COLO829 (cell line): ENCODE results near the gene SETD3.
A peak's percentile ranks its signal among the peaks of the same experiment; 100 is the strongest.

Source experiments
- DNase-seq: peaks from one replicate; pipeline ENCODE4 v3.0.0; 2012; ENCODE audit warnings: low spot score

Gene SETD3

GRCh38 chr14:99516871-99517642 lies 36.4 kb upstream of the SETD3 start:
- DNase-seq, result no peak

GRCh38 chr14:99516156-99516870 lies 35.7 kb upstream of the SETD3 start:
- no peak for DNase-seq

DNA sequence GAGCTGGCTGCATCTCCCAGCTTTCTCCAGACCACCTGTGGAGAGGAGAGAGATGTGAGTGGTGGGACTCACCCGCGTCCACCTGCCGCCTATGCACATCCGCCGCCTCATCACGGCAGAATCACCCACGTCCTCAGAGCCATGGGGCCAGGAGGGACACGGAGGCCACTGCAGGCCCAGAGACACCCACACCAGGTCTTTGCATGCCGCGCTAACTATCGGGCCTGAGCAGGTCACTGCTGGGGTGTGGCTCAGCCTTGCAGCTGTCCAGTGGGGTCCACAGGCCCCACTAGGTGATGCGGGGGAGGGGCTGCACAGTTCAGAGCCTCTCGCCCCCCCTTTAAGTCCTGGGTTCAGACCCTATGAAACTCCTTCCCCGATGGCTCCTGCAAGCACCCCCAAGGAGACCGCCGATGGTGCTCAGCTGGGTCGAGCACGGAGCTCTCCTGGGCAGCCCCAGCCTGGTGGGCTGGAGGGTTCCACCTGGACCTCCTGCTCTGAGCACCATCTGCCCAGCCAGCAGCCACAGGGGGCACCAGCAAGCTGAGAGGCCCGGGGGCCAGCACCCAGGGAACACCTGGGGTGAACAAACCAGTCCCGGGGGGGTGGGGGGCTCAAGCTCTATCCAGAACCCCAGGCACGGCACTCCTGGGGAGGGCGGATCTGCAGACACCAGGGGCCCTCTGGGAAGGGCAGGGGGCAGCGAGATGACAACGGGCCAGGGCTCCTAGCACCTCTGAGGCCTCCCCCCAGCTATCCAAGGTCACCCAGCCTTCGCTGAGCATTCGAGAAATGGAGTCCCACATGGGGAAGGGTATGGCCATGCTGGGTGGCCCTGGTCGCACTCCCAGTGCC lies 34.9 kb upstream of the SETD3 start:
- DNase-seq, result no peak

GRCh38 chr14:99514552-99515300 lies 34.1 kb upstream of the SETD3 start:
- DNase-seq, result no peak

DNA sequence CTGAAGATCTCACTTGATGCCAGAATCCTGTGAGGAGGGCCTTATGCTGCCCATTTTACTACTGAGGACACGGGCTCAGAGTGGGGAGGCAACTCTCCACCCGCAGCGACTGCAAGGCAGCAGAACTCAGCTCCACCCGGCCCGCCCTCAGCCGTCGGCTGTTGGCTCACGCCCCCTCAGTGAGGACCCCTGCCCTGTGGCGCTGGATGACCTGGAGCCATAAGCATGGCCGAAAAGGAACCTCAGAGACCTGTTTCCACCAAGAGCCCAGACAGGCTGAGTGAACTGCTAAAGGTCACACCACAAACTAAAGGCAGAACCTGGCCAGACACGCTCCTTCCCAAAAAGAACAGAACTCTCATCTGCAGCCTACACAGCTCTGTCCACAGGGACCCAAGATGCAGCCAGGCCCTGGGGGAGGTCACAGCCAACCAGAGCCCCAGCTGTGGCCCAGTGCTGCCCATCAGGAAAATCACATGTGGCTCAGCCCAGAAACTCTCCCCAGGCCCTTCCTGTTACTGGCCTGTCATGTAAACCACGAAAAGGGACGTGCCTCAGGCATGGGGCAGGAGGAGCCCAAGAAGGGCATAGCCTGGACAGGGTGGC lies 33.4 kb upstream of the SETD3 start:
- DNase-seq, result no peak

DNA sequence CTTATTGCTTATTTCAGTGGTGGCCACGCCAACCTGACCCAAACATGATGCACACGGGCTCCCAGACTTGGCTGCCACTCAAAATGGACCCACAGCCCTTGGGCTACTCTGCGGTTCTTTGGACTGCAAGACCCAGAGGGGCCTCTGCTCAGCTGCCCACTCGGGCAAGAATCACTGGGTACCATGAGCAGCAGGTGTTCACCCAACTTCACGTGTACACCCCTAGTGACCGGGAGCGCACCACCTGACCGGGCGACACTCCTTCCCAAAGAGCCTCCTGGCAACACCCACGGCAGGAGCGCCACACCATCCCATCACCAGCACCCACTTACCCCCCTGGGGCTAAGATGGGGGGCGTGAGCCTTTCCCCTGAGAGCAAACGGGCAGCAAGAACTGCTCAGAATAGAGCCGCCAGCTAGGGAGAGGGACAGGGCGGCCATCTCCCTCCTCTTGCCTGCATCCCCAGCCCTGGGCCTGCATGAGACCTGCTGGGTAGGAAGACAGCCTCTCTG lies 32.6 kb upstream of the SETD3 start:
- no peak for DNase-seq

DNA sequence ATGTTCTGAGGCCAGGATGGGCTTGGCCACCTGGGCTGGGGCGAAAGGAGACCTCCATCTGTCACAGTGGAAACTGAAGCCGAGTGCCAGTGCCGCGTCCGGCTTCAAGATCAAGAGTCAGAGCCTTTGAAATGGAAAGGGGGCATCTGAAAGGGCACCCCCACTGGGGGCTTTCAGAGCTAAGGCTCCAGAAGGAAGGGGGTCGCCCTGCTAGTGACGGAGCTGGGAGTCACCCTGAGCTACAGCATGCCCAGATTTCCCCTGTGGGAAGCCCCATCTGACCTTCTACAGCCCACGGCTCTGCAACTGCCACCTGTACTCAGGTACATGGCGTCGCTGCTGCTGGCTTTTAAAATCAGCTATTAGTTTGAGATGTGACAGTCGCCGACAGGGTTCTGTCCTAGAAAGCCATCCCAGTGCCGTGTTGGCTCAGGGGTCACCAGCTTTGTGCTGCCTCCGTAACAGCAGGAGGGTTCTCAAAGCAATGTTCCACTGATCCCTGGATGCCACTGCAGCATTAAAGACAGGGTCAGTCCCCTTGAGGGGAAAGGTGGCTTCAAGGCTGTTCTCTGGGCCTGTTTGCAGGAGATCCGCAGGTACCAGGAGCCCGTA lies 32.0 kb upstream of the SETD3 start:
- no peak for DNase-seq

- no peak for DNase-seq
Observed at GRCh38 chr14:99512110-99512449, 31.4 kb upstream of the SETD3 start.

DNA sequence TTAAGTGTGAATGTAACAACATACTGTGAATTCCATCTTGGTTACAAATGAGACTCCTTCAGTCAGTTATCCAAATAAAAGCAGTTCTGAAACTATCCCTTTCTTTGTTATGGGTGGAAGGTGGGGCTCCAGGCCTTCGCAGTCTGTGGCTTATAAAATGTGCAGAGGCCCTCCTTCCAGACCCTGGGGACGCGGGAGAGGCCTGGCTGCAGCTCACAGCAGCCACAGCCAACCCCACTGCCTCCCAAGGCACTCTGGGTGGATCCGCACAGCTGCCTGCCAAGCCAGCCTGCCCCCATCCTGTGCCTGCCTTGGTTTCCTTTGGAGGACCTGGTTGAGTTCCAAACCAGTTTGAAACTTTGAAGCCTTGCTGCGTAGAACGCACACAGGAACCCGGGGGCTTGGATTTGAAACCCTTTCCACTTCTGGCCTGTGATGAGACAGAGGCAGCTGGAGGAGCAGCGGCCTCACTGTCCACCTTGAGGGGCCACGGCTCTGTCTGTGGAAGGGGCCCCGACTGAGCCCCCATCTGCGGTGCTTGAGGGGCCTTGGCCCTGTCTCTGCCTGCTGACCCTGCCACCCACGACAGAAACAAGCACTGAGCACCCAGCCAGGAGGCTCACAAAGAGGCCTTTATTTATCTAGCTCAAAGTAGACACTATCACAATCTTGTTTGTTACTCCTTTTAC lies 30.9 kb upstream of the SETD3 start:
- DNase-seq, result peak; percentile 39

- no peak for DNase-seq
Observed at GRCh38 chr14:99510556-99511139, 30.0 kb upstream of the SETD3 start.

- no peak for DNase-seq
Observed at GRCh38 chr14:99509871-99510555, 29.4 kb upstream of the SETD3 start.

- no peak for DNase-seq
Observed at GRCh38 chr14:99508896-99509629, 28.4 kb upstream of the SETD3 start.

DNA sequence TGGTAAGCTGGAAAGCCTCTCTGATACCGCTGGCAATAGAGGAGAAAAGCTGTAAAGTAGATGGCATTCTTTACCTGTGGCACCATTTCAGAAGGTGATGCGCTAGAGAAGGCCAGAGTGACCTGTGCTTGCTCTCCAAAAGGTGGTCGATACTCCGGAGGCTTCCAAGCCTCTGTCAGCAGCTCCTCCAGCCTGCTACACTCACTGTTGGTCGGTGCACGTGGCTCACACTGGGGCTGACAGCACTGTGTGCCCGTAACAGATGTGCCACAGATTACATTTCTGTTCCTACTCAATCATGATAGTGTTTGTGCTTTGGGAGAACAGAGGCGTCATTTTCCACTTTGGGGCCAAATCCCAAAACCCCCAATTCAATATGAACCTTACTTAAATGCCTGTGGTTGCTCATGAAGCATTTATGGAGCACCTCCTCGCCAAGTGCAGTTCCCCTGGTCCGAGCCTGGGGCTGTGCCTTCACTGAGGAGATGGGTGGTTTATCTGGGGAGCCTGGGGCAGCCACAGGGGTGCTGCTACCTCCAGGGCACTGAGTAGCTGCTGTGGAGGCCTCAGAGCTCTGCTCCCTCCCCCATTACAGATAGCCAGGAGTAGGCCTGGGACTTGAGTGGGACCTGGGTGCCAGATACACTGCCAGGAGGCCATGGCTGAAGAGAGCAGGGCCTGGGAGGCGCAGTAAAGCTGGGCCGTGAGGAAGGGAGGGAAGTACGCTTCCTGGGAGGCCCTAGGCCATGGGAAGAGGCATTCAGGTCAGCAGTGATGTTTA lies 27.4 kb upstream of the SETD3 start:
- DNase-seq, result no peak

DNA sequence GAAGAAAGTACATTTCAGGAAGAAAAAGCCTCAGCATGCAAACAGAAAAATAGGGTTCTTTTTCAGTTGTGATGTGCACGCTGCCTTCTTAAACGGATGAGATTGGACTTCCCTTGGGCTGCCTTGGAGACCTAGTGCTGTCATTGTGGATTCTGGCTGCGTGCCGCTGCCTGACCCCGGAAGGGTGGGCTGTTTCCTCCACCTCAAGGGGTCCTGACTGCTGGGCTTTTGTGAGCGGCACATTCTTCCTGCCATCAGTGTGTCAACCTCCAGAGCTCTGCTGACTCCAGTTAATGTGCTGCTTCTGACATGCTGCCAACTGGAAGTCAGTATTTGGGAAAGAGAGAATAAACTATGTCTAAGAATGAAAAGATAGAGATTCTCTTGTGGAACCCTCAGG lies 25.6 kb upstream of the SETD3 start:
- DNase-seq, result no peak

DNA sequence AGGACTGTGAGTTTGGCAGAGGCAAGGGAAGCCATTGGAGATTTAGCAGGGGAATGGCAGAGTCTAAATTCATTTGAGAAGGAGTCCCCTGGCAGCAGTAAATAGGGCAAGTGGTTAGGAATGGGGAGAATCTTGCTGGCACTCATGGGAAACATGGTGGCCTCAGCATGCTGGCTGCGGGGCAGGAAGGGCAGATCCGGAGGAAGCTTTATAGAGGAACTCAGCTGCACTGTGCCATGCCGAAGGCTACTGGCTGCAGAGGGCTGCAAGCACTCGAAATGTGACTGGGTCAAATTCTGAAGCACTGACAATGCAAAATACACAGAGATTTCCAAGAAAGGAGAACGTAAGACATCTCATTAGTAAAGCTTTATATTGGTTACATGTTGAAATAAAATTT lies 24.4 kb upstream of the SETD3 start:
- no peak for DNase-seq

DNA sequence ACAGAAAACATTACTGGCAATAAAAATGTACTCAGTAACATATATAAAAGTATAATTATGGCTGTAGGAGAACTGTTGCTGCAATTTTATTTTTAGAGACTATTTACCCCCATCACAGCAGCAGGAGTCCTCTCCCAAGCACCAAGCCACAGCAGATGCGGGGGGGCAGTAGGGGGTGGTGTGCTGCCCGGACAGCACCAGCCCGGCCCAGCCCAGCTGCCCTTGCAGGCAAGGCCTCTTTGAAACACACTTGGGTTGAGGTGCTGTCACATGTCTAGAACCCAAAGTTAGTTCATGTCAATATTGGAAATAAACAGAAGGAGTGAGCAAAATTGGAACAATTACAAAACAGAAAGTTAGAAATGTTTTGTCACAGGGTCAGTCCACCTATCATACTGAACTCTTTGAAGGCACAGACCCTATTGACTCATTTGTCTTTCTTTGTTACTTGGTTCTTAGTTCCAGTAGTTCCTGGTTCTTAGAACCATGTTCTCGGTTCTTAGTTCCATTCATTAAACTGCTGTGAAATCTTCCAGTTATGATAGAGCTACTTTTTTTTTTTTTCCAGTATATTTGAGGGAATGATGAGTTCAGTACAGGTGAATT lies 23.3 kb upstream of the SETD3 start:
- DNase-seq, result no peak

DNA sequence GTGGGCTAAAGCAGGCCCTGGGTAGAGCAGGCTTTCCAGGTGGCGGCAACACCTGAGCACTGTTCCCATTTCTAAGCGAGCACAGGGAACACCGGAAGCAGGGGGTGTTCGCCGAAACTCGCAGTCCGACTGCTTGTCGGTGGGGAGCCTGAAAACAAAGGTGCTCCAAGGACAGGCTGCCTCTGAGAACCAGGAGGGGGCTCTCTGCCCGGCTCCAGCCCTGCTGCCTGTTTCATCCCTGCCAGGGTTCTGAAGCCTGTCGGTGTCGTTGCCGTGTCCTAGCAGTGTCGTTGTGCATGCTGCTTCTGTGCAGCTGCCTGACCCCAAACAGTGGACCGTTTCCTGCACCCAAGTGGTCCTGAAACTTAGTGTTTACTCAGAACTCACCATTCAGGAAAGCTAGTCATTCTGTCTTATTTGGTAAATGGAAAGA lies 22.3 kb upstream of the SETD3 start:
- DNase-seq, result no peak
